GM19099 (cell line): ENCODE data around the gene NAV1.

Experiments
- POLR2A ChIP-seq: IDR thresholded peaks from 3 replicates; pipeline ENCODE4 v1.6.1; 2011; ENCODE audit warnings: low read depth; ENCODE audit not compliant: insufficient read length; ENCODE audit errors: extremely low read depth

NAV1 gene

DNA sequence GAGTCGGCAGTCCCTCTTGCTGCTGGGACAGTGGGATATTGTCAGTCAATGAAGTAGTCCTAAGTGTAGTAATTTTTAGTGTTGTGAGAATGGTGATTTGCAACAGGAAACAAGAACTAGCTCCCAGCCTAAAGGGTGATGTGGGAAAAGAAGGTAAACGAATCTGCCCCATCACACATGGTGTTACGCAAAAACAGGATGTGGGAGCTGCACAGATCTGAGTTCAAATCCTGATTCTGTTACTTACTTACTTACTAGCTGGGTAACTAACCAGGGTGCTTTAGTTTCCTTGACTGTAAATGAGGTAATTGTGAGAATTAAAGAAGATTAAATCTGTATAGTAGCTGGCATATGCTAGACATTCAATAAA, 22.3 kb downstream of the NAV1 start:
- no peak for TF ChIP-seq POLR2A

DNA sequence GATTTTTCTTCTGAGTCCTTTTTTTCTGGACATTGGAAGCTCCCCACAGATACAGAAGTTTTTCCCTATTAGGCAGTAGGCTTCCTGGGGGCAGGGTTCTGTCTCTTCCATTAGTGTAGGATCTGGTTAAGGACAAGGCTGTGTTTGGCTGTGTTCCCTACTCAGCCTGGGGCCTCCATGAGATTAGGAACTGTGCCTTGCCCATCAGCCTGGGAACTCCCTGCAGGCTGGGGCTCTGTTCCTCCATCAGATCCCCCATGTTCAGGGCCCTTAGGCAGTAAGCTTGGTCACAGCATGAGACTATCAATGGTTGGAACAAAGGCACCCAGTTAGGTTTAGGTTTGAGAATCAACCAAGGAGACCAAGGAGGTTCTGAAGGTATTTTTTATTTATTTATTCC, 22.7 kb downstream of the NAV1 start:
- no peak for TF ChIP-seq POLR2A

DNA sequence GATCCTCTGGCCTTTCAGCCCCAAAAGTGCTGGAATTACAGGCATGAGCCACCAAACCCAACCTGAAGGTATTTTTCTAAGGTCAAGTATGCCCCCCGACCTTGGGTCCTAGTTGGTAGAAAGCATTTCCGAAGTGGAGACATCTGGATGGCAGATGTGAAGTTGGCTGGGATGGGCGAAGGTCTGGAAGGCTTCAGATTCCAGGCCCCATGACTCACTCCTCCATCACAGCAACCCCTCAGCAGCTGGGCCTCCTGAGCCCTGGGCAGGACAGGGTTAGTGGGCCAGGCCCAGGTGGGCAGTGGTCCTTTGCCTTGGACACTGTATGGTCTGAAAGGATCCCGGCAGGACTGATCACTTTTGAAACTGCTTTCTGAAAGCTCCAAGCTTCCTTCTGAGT, 23.3 kb downstream of the NAV1 start:
- no peak for TF ChIP-seq POLR2A

DNA sequence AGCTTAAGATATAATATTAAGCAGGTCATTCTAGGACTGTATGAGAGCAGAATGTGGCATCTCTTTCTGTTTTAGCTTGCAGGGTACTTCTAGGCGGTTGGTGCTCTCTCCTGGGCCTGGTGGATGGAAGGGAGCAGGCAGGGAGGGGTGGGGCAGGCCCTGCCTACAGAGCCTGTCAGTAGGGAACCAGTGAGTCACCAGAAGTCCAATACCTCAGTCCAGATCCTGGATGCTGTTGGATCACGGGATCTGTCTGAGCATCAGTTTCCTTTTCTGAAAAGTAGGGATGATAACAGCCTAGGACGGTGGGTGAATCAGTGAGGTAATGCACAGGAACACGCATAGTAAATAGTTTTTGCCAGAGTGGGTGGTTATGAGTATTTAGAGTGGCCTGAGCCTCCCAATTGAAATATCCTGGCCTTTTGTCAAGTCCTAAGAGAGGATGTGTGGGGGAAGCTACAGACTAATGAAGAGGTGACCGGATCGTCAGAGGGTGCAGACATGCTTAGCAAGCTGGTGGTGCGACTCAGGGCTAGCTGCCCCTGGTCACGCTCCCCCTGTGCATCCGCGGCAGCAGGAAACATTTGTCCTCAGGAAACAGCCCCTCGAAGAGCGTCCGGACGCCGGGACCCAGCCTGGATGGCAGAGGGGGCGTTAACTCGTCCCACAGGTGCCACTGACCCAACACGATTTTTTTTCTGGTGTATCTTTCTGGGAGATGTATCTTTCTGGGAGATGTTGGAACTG, 23.9 kb downstream of the NAV1 start:
- TF ChIP-seq POLR2A: no peak

- TF ChIP-seq POLR2A: no peak
These were observed 24.5 kb downstream of the NAV1 start for GRCh38 chr1:201563406-201563780.

GRCh38 chr1:201563941-201564340, 25.0 kb downstream of the NAV1 start:
- TF ChIP-seq POLR2A: no peak

GRCh38 chr1:201565024-201565730, 26.2 kb downstream of the NAV1 start:
- TF ChIP-seq POLR2A: no peak

- TF ChIP-seq POLR2A: no peak
These were observed 27.0 kb downstream of the NAV1 start for GRCh38 chr1:201565771-201566528.

DNA sequence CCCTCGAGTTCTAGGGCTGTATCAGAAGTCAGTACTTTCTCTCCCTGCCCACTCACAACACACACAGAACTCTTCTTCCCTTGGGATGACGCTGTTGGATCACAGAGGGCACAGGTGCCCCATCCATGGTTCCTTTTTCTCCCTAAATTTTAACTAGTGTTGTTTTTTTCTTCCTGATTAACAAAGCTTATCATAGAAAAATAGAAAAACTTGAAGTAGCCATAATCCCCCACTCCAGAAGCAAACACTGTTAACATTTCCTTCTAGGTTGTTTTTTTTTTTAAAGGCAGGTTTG, 27.5 kb downstream of the NAV1 start:
- no peak for TF ChIP-seq POLR2A

DNA sequence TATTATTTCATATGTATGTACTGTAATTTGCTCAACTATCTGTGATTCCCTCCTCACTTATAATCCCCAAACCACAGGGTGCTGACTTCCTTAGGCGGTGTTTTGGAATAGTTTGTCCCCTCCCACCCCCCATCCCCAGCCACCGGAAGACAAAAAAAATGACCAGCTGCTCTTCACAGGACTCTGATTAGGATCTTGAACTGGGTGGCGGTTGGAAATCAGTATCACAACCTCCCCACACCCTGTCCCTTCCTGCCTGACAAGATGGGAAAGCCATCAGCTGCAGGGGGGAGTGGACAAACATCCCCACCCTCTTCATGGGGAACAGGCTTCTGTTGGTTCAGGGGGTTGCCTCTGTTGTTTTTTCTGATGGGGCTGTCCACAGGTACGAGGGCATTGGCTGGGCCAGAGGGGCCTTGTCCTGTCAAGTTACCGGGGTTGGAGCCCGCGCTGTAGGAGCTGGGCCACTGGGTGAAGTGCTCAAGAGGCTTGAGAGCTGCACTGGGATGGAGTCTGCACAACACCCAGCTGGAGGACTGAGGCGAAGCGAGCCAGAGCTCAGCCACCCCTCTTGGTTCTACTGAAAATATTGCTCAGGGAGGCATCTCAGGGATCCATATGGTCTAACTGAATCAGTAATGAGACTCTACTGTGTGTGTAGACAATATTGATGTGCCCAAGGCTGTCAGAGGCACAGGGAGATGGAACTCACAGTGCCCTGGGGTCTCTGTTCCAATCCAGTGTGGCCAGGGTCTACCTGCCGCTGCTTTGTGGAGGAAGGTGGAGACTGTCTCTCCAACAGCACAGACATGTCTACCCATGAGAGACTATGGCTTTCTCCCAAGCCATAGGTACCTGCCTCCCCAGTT, 28.2 kb downstream of the NAV1 start:
- TF ChIP-seq POLR2A: no peak

GRCh38 chr1:201568265-201568664, 29.3 kb downstream of the NAV1 start:
- TF ChIP-seq POLR2A: no peak

DNA sequence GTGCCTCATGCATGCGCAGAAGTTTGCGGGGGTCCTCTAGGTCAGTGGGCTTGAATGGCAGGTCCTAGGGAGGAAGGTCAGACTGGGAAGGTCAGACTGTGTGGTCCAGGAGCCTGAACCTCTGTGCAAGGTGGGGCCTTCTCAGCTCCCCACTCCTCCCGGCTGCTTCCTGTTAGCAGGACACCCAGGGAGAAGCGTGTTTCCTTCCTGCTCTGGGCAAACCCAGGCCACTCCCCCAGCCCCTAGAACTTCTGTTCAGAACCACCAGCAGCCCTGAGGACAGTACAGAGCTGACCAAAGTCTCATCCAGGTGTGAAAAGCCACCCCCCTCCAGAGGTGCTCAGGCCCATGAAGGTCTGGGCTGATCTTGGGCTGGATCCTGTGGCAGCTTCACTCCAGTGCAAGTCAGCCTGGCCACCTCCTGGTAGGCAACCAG, 29.9 kb downstream of the NAV1 start:
- TF ChIP-seq POLR2A: no peak

- no peak for TF ChIP-seq POLR2A
These were observed 31.4 kb downstream of the NAV1 start for GRCh38 chr1:201570181-201570885.

DNA sequence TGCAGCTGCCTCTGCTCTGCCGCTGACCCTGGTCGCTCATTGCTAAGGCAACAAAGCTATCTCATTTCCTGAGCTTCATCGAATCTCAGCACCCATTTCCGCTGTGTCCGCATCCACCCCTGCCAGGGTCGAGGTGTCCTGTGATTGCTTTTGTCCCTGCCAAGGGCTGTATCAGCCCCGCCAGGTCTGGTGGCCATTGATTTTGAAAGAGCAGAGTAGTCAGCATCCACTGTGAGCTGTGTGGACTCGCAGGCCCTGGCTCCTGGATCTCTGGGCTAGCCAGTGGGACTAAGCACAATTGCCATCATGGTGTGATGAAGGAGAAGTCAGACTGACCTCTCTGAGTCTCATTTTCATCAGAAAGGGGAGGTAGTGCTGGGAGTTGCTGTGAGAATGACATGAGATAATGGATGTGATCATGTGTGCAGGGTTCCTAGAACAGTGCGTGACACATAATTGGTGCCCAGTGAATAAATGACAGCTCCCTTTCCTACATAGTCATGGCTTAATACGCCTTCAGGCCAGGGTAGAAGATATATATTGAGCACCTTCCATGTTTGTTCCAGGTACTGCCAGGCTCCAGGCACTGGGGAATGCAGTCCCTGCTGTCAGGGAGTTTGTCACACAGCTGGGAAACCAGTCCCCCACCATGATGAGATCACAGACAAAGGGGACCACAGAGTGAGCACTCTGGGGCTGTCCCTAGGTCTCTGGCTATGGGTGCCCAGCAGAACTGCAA, 32.1 kb downstream of the NAV1 start:
- TF ChIP-seq POLR2A: no peak
